Measurements from ENCODE around the gene GLOD5. TPM values are rescaled to one million over a fixed set of nuclear protein-coding genes. Genes with fewer than 3 reads are reported as not detected.

Gene GLOD5
- total RNA-seq, 1 experiment from 2014 or later, result not detected

- H3K27me3 ChIP-seq (ENCODE audit: insufficient read depth, low read length), result no peaks in the 10 kb centered on the region
- no peak overlapping the region; a peak in 1 of 5 replicates for H3K4me3 Mint-ChIP-seq
- H3K23me2 ChIP-seq (ENCODE audit: insufficient read length, low read depth, low read length, poor library complexity, severe bottlenecking), result no peaks in the 10 kb centered on the region
- H3K56ac ChIP-seq (ENCODE audit: insufficient read length, low read depth, low read length), result no peak overlapping the region
- no peak for DNase-seq
- no peaks in the 10 kb centered on the region for H3K4me1 ChIP-seq (ENCODE audit: insufficient read depth, low read length)
- H3K4ac ChIP-seq (ENCODE audit: low read depth, low read length), result no peak overlapping the region
- H3K4me1 Mint-ChIP-seq, result 0 out of 4 replicates have a peak, but pooled peaks cover 0 to 3% of the 10 kb centered on the region in 2 experiments
- no peak overlapping the region for H2BK20ac ChIP-seq (ENCODE audit: low read depth, low read length, poor library complexity, severe bottlenecking)
- H3K9ac ChIP-seq (ENCODE audit: extremely low read depth, insufficient read length, low read length), result no peak overlapping the region
- peaks cover 0 to 4% (median 3%) of the 10 kb centered on the region in 3 experiments; a peak in 3 of 7 replicates for H3K36me3 Mint-ChIP-seq (ENCODE audit: insufficient read depth in 1 of 3, low read depth in 3 of 3)
- TF ChIP-seq, protein P1, sequence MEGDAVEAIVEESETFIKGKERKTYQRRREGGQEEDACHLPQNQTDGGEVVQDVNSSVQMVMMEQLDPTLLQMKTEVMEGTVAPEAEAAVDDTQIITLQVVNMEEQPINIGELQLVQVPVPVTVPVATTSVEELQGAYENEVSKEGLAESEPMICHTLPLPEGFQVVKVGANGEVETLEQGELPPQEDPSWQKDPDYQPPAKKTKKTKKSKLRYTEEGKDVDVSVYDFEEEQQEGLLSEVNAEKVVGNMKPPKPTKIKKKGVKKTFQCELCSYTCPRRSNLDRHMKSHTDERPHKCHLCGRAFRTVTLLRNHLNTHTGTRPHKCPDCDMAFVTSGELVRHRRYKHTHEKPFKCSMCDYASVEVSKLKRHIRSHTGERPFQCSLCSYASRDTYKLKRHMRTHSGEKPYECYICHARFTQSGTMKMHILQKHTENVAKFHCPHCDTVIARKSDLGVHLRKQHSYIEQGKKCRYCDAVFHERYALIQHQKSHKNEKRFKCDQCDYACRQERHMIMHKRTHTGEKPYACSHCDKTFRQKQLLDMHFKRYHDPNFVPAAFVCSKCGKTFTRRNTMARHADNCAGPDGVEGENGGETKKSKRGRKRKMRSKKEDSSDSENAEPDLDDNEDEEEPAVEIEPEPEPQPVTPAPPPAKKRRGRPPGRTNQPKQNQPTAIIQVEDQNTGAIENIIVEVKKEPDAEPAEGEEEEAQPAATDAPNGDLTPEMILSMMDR (conservative IDR thresholded peaks at IDR 0.05), result no peak
- peaks cover 18% of the 10 kb centered on the region for H3K27me3 Mint-ChIP-seq (ENCODE audit: low read depth)
- no peak overlapping the region for H2BK5ac ChIP-seq (ENCODE audit: insufficient read length, low read length)
- no peak overlapping the region for H4K8ac ChIP-seq (replicated peaks; ENCODE audit: insufficient read length, low read depth, low read length)
- H3K14ac ChIP-seq (ENCODE audit: insufficient read depth, low read length), result no peak overlapping the region
- peaks cover 60 to 82% of the 10 kb centered on the region in 2 experiments for H3K9me3 Mint-ChIP-seq
- no peak overlapping the region for H4K91ac ChIP-seq (ENCODE audit: insufficient read length, low read depth, low read length)
- no peak overlapping the region for H3T11ph ChIP-seq (ENCODE audit: low read length)
- no peaks in the 10 kb centered on the region for H3K79me1 ChIP-seq (ENCODE audit: insufficient read depth, low read depth, low read length, poor library complexity, severe bottlenecking)
- peaks cover 14% of the 10 kb centered on the region for H3K9me3 ChIP-seq (ENCODE audit: control insufficient read depth, low read depth, low read length)
- H3K23ac ChIP-seq (ENCODE audit: insufficient read length, low read depth, low read length), result no peak overlapping the region
- H3K27ac Mint-ChIP-seq, result no peak overlapping the region
- H2BK12ac ChIP-seq (ENCODE audit: insufficient read length, low read depth, low read length), result no peak overlapping the region
- no peak overlapping the region for H4K5ac ChIP-seq (ENCODE audit: insufficient read length, low read depth, low read length)
- no peaks in the 10 kb centered on the region for H4K20me1 ChIP-seq (ENCODE audit: control insufficient read depth, insufficient read depth, insufficient read length)
- no peak overlapping the region for H2AK5ac ChIP-seq (ENCODE audit: insufficient read length, low read length)
- no CpG with 5 or more reads among the region's 1 CpG for WGBS (ENCODE audit: extremely low coverage, insufficient read length, low lambda C conversion rate)
- H2BK120ac ChIP-seq (ENCODE audit: low read depth, low read length, poor library complexity, severe bottlenecking), result no peak overlapping the region
- no peak overlapping the region for H2BK15ac ChIP-seq (ENCODE audit: low read depth, low read length)
- no peaks in the 10 kb centered on the region for H3K79me2 ChIP-seq (ENCODE audit: insufficient read depth, low read length)
- H3K27ac ChIP-seq (ENCODE audit: insufficient read length, low read depth, low read length), result no peak overlapping the region
- no peak overlapping the region for H3K18ac ChIP-seq (ENCODE audit: insufficient read length, low read depth, low read length)
- H2AFZ ChIP-seq (ENCODE audit: low read length), result no peak overlapping the region
- no peak overlapping the region for H3K4me2 ChIP-seq (ENCODE audit: insufficient read depth, insufficient read length, low read length)
These were observed 23.6 kb downstream of the GLOD5 start for GRCh38 chrX:48785186-48785539.

Measured in H9 (cell line).